Measurements from ENCODE around the gene HHAT.

- TF ChIP-seq POLR2A (IDR thresholded peaks at IDR 0.05) (no peak), CTCF (IDR thresholded peaks at IDR 0.05) (no peak)
Observed at GRCh38 chr1:210625715-210626114, 297.0 kb downstream of the HHAT start.

Data from breast epithelium (tissue), 3 donors.